Lower leg skin (tissue), 3 donors: ENCODE results near the gene PRR33.

Source experiments
- POLR2A ChIP-seq, 2 donors: fragments of 450-650 bp; IDR thresholded peaks; one replicate each; pipeline ENCODE4 v1.6.1; 2016 to 2017; ENCODE audit warnings: antibody characterized with exemption in 2 of 2, mild to moderate bottlenecking in 1 of 2, moderate library complexity in 1 of 2
- TF ChIP-seq, protein P1 (sequence below), 3 donors: fragments of 450-650 bp; IDR thresholded peaks; one replicate each; pipeline ENCODE4 v1.5.1; 2016; ENCODE audit warnings: antibody characterized with exemption in 3 of 3, mild to moderate bottlenecking in 3 of 3, moderate library complexity in 2 of 3

GRCh38 chr11:1870326-1870696, 21.4 kb downstream of the PRR33 start:
- no peak for TF ChIP-seq POLR2A (IDR thresholded peaks at IDR 0.05)
- TF ChIP-seq, protein P1, sequence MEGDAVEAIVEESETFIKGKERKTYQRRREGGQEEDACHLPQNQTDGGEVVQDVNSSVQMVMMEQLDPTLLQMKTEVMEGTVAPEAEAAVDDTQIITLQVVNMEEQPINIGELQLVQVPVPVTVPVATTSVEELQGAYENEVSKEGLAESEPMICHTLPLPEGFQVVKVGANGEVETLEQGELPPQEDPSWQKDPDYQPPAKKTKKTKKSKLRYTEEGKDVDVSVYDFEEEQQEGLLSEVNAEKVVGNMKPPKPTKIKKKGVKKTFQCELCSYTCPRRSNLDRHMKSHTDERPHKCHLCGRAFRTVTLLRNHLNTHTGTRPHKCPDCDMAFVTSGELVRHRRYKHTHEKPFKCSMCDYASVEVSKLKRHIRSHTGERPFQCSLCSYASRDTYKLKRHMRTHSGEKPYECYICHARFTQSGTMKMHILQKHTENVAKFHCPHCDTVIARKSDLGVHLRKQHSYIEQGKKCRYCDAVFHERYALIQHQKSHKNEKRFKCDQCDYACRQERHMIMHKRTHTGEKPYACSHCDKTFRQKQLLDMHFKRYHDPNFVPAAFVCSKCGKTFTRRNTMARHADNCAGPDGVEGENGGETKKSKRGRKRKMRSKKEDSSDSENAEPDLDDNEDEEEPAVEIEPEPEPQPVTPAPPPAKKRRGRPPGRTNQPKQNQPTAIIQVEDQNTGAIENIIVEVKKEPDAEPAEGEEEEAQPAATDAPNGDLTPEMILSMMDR (IDR thresholded peaks at IDR 0.05): no peak
